GM23338 (cell line): ENCODE measurements around the gene GJD2. TPM values are rescaled to one million over a fixed set of nuclear protein-coding genes. Genes with fewer than 3 reads are reported as not detected.

Experiments used
- ATAC-seq: fragments of 200-7000 bp; cut with Tn5 transposase; 3 replicates; pipeline ENCODE4 v1.9.1; 2020
- DNase-seq: peaks from one replicate; pipeline ENCODE4 v3.0.0-alpha.2; 2015; ENCODE audit warnings: low spot score
- H2AFZ ChIP-seq: fragments of 200-600 bp; sonication (generic); 2 replicates; pipeline ENCODE4 v1.8.0; 2016; ENCODE audit warnings: antibody characterized with exemption, mild to moderate bottlenecking, moderate library complexity
- H3F3A ChIP-seq: fragments of 200-600 bp; sonication (generic); replicated peaks from 2 replicates; pipeline ENCODE4 v1.8.0; 2017; ENCODE audit warnings: antibody characterized with exemption, mixed run types, low read depth
- H3K27ac ChIP-seq: fragments of 200-600 bp; sonication (generic); 2 replicates; pipeline ENCODE4 v1.6.1; 2016; ENCODE audit warnings: low read depth
- H3K27me3 ChIP-seq: fragments of 200-600 bp; sonication (generic); 2 replicates; pipeline ENCODE4 v1.8.0; 2016; ENCODE audit warnings: mild to moderate bottlenecking, mixed run types, moderate library complexity; ENCODE audit not compliant: insufficient read depth
- H3K36me3 ChIP-seq: fragments of 200-600 bp; sonication (generic); 2 replicates; pipeline ENCODE4 v1.8.0; 2016; ENCODE audit warnings: mild to moderate bottlenecking; ENCODE audit not compliant: insufficient read depth
- H3K4me1 ChIP-seq: fragments of 200-600 bp; sonication (generic); 2 replicates; pipeline ENCODE4 v1.8.0; 2016; ENCODE audit warnings: mild to moderate bottlenecking, moderate library complexity; ENCODE audit not compliant: insufficient read depth
- H3K4me2 ChIP-seq: fragments of 200-600 bp; sonication (generic); 2 replicates; pipeline ENCODE4 v1.7.1; 2017; ENCODE audit warnings: mixed run types
- H3K4me3 ChIP-seq: fragments of 200-600 bp; sonication (generic); 2 replicates; pipeline ENCODE4 v1.6.1; 2016; ENCODE audit warnings: mixed run types
- H3K79me2 ChIP-seq: fragments of 200-600 bp; sonication (generic); replicated peaks from 2 replicates; pipeline ENCODE4 v1.8.0; 2017; ENCODE audit warnings: mild to moderate bottlenecking; ENCODE audit not compliant: insufficient read depth
- H3K9me2 ChIP-seq: fragments of 200-600 bp; sonication (generic); 2 replicates; pipeline ENCODE4 v1.8.0; 2017; ENCODE audit not compliant: insufficient read depth
- H4K20me1 ChIP-seq: fragments of 200-600 bp; sonication (generic); replicated peaks from 2 replicates; pipeline ENCODE4 v1.8.0; 2017; ENCODE audit warnings: mild to moderate bottlenecking; ENCODE audit not compliant: insufficient read depth
- H3K27ac Mint-ChIP-seq: 2 replicates; pipeline ENCODE4 v1.8.0; 2020; ENCODE audit warnings: inconsistent platforms, mild to moderate bottlenecking, moderate library complexity, mixed read lengths
- H3K27me3 Mint-ChIP-seq: 3 replicates; pipeline ENCODE4 v1.8.0; 2022; ENCODE audit warnings: low read depth, mild to moderate bottlenecking, moderate library complexity, mixed read lengths, inconsistent platforms; ENCODE audit not compliant: insufficient read depth, poor library complexity
- H3K36me3 Mint-ChIP-seq: 3 replicates; pipeline ENCODE4 v1.8.0; 2021; ENCODE audit warnings: low read depth, mild to moderate bottlenecking, inconsistent platforms, moderate library complexity, mixed read lengths
- H3K4me1 Mint-ChIP-seq: 3 replicates; pipeline ENCODE4 v1.8.0; 2020; ENCODE audit warnings: mild to moderate bottlenecking, inconsistent platforms, mixed read lengths
- H3K4me3 Mint-ChIP-seq: 3 replicates; pipeline ENCODE4 v1.8.0; 2021; ENCODE audit warnings: moderate library complexity, mild to moderate bottlenecking, inconsistent platforms, mixed read lengths
- H3K9me3 Mint-ChIP-seq: 3 replicates; pipeline ENCODE4 v1.8.0; 2020; ENCODE audit warnings: moderate library complexity, mild to moderate bottlenecking, inconsistent platforms, mixed read lengths
- CREB1 ChIP-seq: fragments of 250-450 bp; sonication (Bioruptor Pico); IDR thresholded peaks from 2 replicates; pipeline ENCODE4 v1.5.0; 2020; ENCODE audit warnings: low read depth, mild to moderate bottlenecking, moderate library complexity
- EZH2 ChIP-seq: fragments of 200-600 bp; sonication (generic); IDR thresholded peaks from one replicate; pipeline ENCODE4 v1.8.0; 2017; ENCODE audit warnings: antibody characterized with exemption, mild to moderate bottlenecking, low read depth; ENCODE audit not compliant: unreplicated experiment
- EZH2phosphoT487 ChIP-seq: fragments of 200-600 bp; sonication (generic); IDR thresholded peaks from one replicate; pipeline ENCODE4 v1.8.1; 2018; ENCODE audit warnings: antibody characterized with exemption; ENCODE audit not compliant: unreplicated experiment
- NANOG ChIP-seq: IDR thresholded peaks from 2 replicates; pipeline ENCODE4 v1.6.1; 2016; ENCODE audit warnings: antibody characterized with exemption, borderline replicate concordance
- POLR2AphosphoS5 ChIP-seq: IDR thresholded peaks from 2 replicates; pipeline ENCODE4 v1.6.1; 2016; ENCODE audit warnings: antibody characterized with exemption, low read depth
- STAT1 ChIP-seq: IDR thresholded peaks from one replicate; pipeline ENCODE4 v1.6.1; 2016; ENCODE audit warnings: antibody characterized with exemption; ENCODE audit not compliant: unreplicated experiment
- ZNF114 ChIP-seq: fragments of 250-450 bp; sonication (Bioruptor Pico); IDR thresholded peaks from 2 replicates; pipeline ENCODE4 v1.5.0; 2020; ENCODE audit warnings: mild to moderate bottlenecking, moderate library complexity
- ZNF331 ChIP-seq: fragments of 250-450 bp; sonication (Bioruptor Pico); IDR thresholded peaks from 2 replicates; pipeline ENCODE4 v1.5.0; 2020; ENCODE audit warnings: low read depth, mild to moderate bottlenecking, moderate library complexity
- polyA plus RNA-seq: library from polyadenylated mRNA; unstranded; fragments of >200 nt; fragmentation: Nextera tagmentation; extraction: Ambion mirVana; gene quantifications from 2 replicates; pipeline ENCODE4 v1.2.1, GENCODE V29; 2016
- total RNA-seq: library from RNA; depleted of rRNA; stranded (reverse); fragments of >200 nt; shearing (Covaris generic); gene quantifications from 2 replicates; pipeline ENCODE4 v1.2.3, GENCODE V29; 2014
- TF ChIP-seq, protein P1 (sequence below): fragments of 250-450 bp; sonication (Bioruptor Pico); IDR thresholded peaks from 2 replicates; pipeline ENCODE4 v1.5.0; 2020; ENCODE audit warnings: mild to moderate bottlenecking, moderate library complexity
- TF ChIP-seq, protein P2 (sequence below): IDR thresholded peaks from one replicate; pipeline ENCODE4 v1.6.1; 2018; ENCODE audit warnings: antibody characterized with exemption; ENCODE audit not compliant: unreplicated experiment
- TF ChIP-seq, protein P3 (sequence below): IDR thresholded peaks from 2 replicates; pipeline ENCODE4 v1.6.1; 2016; ENCODE audit warnings: antibody characterized with exemption

GJD2 gene
- total and polyA plus RNA-seq, 2 experiments from 2014 or later = 0.29 to 0.63 TPM

DNA sequence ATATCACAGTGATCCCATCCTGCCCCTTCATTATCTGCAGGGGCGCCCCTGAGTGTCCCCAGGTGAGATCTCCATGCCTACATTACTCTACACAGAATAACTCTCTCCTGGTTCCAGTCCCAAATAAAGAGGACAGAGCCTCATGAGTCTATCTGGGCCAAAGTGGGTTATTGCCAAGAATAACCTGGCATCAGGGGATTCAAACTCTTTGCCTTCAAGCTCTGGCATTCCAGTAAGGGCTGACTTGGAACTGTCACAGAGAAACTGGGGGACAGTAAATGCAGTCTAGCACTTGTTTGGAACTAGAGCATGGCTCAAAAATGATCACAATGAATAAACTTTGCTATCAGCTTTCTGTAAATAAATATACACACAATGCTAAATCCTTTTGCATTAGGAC is 30.3 kb downstream of the GJD2 start:
- TF ChIP-seq CREB1 (CRISPR knock-in tag) = no peak
- no peak for TF ChIP-seq ZNF331 (CRISPR knock-in tag)
- TF ChIP-seq EZH2phosphoT487 = no peak
- TF ChIP-seq, protein P1, sequence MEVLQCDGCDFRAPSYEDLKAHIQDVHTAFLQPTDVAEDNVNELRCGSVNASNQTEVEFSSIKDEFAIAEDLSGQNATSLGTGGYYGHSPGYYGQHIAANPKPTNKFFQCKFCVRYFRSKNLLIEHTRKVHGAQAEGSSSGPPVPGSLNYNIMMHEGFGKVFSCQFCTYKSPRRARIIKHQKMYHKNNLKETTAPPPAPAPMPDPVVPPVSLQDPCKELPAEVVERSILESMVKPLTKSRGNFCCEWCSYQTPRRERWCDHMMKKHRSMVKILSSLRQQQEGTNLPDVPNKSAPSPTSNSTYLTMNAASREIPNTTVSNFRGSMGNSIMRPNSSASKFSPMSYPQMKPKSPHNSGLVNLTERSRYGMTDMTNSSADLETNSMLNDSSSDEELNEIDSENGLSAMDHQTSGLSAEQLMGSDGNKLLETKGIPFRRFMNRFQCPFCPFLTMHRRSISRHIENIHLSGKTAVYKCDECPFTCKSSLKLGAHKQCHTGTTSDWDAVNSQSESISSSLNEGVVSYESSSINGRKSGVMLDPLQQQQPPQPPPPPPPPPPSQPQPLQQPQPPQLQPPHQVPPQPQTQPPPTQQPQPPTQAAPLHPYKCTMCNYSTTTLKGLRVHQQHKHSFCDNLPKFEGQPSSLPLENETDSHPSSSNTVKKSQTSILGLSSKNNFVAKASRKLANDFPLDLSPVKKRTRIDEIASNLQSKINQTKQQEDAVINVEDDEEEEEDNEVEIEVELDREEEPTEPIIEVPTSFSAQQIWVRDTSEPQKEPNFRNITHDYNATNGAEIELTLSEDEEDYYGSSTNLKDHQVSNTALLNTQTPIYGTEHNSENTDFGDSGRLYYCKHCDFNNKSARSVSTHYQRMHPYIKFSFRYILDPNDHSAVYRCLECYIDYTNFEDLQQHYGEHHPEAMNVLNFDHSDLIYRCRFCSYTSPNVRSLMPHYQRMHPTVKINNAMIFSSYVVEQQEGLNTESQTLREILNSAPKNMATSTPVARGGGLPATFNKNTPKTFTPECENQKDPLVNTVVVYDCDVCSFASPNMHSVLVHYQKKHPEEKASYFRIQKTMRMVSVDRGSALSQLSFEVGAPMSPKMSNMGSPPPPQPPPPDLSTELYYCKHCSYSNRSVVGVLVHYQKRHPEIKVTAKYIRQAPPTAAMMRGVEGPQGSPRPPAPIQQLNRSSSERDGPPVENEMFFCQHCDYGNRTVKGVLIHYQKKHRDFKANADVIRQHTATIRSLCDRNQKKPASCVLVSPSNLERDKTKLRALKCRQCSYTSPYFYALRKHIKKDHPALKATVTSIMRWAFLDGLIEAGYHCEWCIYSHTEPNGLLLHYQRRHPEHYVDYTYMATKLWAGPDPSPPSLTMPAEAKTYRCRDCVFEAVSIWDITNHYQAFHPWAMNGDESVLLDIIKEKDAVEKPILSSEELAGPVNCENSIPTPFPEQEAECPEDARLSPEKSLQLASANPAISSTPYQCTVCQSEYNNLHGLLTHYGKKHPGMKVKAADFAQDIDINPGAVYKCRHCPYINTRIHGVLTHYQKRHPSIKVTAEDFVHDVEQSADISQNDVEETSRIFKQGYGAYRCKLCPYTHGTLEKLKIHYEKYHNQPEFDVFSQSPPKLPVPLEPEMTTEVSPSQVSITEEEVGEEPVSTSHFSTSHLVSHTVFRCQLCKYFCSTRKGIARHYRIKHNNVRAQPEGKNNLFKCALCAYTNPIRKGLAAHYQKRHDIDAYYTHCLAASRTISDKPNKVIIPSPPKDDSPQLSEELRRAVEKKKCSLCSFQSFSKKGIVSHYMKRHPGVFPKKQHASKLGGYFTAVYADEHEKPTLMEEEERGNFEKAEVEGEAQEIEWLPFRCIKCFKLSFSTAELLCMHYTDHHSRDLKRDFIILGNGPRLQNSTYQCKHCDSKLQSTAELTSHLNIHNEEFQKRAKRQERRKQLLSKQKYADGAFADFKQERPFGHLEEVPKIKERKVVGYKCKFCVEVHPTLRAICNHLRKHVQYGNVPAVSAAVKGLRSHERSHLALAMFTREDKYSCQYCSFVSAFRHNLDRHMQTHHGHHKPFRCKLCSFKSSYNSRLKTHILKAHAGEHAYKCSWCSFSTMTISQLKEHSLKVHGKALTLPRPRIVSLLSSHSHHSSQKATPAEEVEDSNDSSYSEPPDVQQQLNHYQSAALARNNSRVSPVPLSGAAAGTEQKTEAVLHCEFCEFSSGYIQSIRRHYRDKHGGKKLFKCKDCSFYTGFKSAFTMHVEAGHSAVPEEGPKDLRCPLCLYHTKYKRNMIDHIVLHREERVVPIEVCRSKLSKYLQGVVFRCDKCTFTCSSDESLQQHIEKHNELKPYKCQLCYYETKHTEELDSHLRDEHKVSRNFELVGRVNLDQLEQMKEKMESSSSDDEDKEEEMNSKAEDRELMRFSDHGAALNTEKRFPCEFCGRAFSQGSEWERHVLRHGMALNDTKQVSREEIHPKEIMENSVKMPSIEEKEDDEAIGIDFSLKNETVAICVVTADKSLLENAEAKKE = no peak
- TF ChIP-seq POLR2AphosphoS5 = no peak
- no peak for TF ChIP-seq STAT1
- TF ChIP-seq, protein P2, sequence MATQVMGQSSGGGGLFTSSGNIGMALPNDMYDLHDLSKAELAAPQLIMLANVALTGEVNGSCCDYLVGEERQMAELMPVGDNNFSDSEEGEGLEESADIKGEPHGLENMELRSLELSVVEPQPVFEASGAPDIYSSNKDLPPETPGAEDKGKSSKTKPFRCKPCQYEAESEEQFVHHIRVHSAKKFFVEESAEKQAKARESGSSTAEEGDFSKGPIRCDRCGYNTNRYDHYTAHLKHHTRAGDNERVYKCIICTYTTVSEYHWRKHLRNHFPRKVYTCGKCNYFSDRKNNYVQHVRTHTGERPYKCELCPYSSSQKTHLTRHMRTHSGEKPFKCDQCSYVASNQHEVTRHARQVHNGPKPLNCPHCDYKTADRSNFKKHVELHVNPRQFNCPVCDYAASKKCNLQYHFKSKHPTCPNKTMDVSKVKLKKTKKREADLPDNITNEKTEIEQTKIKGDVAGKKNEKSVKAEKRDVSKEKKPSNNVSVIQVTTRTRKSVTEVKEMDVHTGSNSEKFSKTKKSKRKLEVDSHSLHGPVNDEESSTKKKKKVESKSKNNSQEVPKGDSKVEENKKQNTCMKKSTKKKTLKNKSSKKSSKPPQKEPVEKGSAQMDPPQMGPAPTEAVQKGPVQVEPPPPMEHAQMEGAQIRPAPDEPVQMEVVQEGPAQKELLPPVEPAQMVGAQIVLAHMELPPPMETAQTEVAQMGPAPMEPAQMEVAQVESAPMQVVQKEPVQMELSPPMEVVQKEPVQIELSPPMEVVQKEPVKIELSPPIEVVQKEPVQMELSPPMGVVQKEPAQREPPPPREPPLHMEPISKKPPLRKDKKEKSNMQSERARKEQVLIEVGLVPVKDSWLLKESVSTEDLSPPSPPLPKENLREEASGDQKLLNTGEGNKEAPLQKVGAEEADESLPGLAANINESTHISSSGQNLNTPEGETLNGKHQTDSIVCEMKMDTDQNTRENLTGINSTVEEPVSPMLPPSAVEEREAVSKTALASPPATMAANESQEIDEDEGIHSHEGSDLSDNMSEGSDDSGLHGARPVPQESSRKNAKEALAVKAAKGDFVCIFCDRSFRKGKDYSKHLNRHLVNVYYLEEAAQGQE = no peak
- TF ChIP-seq, protein P3, sequence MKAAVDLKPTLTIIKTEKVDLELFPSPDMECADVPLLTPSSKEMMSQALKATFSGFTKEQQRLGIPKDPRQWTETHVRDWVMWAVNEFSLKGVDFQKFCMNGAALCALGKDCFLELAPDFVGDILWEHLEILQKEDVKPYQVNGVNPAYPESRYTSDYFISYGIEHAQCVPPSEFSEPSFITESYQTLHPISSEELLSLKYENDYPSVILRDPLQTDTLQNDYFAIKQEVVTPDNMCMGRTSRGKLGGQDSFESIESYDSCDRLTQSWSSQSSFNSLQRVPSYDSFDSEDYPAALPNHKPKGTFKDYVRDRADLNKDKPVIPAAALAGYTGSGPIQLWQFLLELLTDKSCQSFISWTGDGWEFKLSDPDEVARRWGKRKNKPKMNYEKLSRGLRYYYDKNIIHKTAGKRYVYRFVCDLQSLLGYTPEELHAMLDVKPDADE = no peak
- no peak for TF ChIP-seq ZNF114 (CRISPR knock-in tag)
- no peak for TF ChIP-seq EZH2
- no peak for TF ChIP-seq NANOG
- H3K27me3 Mint-ChIP-seq = peaks cover 2% of the 10 kb centered on the region
- H2AFZ ChIP-seq = no peak overlapping the region
- no peaks in the 10 kb centered on the region for H3K36me3 ChIP-seq
- 0 out of 2 replicates have a peak, but pooled peaks cover 5% of the 10 kb centered on the region for H3K9me2 ChIP-seq
- H3K4me2 ChIP-seq = no peak overlapping the region
- H4K20me1 ChIP-seq = no peaks in the 10 kb centered on the region
- H3K4me3 ChIP-seq = no peak overlapping the region
- H3K4me1 ChIP-seq = peaks cover 47% of the 10 kb centered on the region
- peaks cover 7% of the 10 kb centered on the region; the same call in 1 of the 3 replicates for H3K36me3 Mint-ChIP-seq
- H3K4me1 Mint-ChIP-seq = peaks cover 41% of the 10 kb centered on the region
- no peaks in the 10 kb centered on the region for H3K79me2 ChIP-seq
- no peaks in the 10 kb centered on the region for H3F3A ChIP-seq
- H3K27ac ChIP-seq = no peak overlapping the region
- no peaks in the 10 kb centered on the region for H3K27me3 ChIP-seq
- no peak overlapping the region for H3K27ac Mint-ChIP-seq
- peaks cover 12% of the 10 kb centered on the region for H3K9me3 Mint-ChIP-seq
- H3K4me3 Mint-ChIP-seq = no peak overlapping the region
- no peak for DNase-seq
- no peak for ATAC-seq
